Ishikawa (cell line): Measurements from ENCODE around the gene EGFLAM.

Experiments
- CEBPB ChIP-seq: IDR thresholded peaks from 2 replicates; pipeline ENCODE4 v1.6.1; 2012
- CREB1 ChIP-seq: IDR thresholded peaks from 2 replicates; pipeline ENCODE4 v1.6.1; 2012; ENCODE audit warnings: low read depth
- EGR1 ChIP-seq: IDR thresholded peaks from 2 replicates; pipeline ENCODE4 v1.6.1; 2012
- EP300 ChIP-seq: IDR thresholded peaks from 2 replicates; pipeline ENCODE4 v1.6.1; 2012; ENCODE audit warnings: borderline replicate concordance
- FOXM1 ChIP-seq: IDR thresholded peaks from 2 replicates; pipeline ENCODE4 v1.6.1; 2012; ENCODE audit warnings: low read depth, borderline replicate concordance
- NFIC ChIP-seq: IDR thresholded peaks from 2 replicates; pipeline ENCODE4 v1.6.1; 2012
- RAD21 ChIP-seq: IDR thresholded peaks from 2 replicates; pipeline ENCODE4 v1.6.1; 2012; ENCODE audit warnings: low read depth
- TAF1 ChIP-seq: IDR thresholded peaks from 2 replicates; pipeline ENCODE4 v1.6.1; 2012; ENCODE audit warnings: low read depth, mild to moderate bottlenecking
- TCF12 ChIP-seq: IDR thresholded peaks from 2 replicates; pipeline ENCODE4 v1.6.1; 2012; ENCODE audit warnings: low read depth
- TEAD4 ChIP-seq: IDR thresholded peaks from 2 replicates; pipeline ENCODE4 v1.6.1; 2012
- YY1 ChIP-seq: IDR thresholded peaks from 2 replicates; pipeline ENCODE4 v1.6.1; 2012; ENCODE audit warnings: low read depth
- ZBTB7A ChIP-seq: IDR thresholded peaks from 2 replicates; pipeline ENCODE4 v1.6.1; 2012; ENCODE audit warnings: low read depth
- TF ChIP-seq, protein P1 (sequence below): IDR thresholded peaks from 2 replicates; pipeline ENCODE4 v1.6.1; 2012; ENCODE audit warnings: low read depth, mild to moderate bottlenecking
- TF ChIP-seq, protein P2 (sequence below): IDR thresholded peaks from 2 replicates; pipeline ENCODE4 v1.6.1; 2012
- TF ChIP-seq, protein P3 (sequence below): IDR thresholded peaks from 2 replicates; pipeline ENCODE4 v1.6.1; 2012

EGFLAM gene

GRCh38 chr5:38317868-38318267 is 59.5 kb downstream of the EGFLAM start:
- TF ChIP-seq TAF1 = no peak
- TF ChIP-seq, protein P1, sequence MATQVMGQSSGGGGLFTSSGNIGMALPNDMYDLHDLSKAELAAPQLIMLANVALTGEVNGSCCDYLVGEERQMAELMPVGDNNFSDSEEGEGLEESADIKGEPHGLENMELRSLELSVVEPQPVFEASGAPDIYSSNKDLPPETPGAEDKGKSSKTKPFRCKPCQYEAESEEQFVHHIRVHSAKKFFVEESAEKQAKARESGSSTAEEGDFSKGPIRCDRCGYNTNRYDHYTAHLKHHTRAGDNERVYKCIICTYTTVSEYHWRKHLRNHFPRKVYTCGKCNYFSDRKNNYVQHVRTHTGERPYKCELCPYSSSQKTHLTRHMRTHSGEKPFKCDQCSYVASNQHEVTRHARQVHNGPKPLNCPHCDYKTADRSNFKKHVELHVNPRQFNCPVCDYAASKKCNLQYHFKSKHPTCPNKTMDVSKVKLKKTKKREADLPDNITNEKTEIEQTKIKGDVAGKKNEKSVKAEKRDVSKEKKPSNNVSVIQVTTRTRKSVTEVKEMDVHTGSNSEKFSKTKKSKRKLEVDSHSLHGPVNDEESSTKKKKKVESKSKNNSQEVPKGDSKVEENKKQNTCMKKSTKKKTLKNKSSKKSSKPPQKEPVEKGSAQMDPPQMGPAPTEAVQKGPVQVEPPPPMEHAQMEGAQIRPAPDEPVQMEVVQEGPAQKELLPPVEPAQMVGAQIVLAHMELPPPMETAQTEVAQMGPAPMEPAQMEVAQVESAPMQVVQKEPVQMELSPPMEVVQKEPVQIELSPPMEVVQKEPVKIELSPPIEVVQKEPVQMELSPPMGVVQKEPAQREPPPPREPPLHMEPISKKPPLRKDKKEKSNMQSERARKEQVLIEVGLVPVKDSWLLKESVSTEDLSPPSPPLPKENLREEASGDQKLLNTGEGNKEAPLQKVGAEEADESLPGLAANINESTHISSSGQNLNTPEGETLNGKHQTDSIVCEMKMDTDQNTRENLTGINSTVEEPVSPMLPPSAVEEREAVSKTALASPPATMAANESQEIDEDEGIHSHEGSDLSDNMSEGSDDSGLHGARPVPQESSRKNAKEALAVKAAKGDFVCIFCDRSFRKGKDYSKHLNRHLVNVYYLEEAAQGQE = peak; percentile 72

DNA sequence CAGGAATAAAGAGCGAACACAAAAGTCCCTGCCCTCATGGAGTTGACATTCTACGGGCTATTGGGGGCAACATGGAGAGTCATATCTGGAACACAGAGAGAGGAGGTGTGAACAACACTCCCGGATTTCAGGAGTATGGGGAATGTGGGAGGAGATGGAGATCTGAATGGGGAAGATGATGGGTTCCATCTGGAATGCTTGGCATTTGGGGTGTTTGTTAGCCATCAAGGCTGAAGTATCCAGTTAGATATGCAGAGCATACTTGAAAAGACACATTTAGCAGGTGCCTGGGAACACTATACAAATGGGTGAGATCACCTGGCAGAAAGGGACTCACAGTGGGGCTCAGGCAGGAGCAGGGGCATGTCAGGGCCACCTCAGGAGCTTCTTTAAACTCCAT is 61.1 kb downstream of the EGFLAM start:
- TF ChIP-seq EP300 = no peak
- no peak for TF ChIP-seq CREB1
- TF ChIP-seq ZBTB7A = no peak
- TF ChIP-seq, protein P2, sequence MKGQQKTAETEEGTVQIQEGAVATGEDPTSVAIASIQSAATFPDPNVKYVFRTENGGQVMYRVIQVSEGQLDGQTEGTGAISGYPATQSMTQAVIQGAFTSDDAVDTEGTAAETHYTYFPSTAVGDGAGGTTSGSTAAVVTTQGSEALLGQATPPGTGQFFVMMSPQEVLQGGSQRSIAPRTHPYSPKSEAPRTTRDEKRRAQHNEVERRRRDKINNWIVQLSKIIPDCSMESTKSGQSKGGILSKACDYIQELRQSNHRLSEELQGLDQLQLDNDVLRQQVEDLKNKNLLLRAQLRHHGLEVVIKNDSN = no peak
- TF ChIP-seq FOXM1 = no peak
- TF ChIP-seq, protein P1 = no peak
- no peak for TF ChIP-seq TEAD4
- TF ChIP-seq, protein P3, sequence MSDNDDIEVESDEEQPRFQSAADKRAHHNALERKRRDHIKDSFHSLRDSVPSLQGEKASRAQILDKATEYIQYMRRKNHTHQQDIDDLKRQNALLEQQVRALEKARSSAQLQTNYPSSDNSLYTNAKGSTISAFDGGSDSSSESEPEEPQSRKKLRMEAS = no peak
- TF ChIP-seq RAD21 = no peak
- no peak for TF ChIP-seq TCF12
- TF ChIP-seq NFIC = no peak
- TF ChIP-seq YY1 = no peak
- no peak for TF ChIP-seq TAF1
- no peak for TF ChIP-seq EGR1
- no peak for TF ChIP-seq CEBPB

- TF ChIP-seq FOXM1 (no peak), CEBPB (no peak), ZBTB7A (no peak), CREB1 (no peak), EGR1 (no peak), RAD21 (no peak), TEAD4 (no peak), YY1 (no peak), NFIC (no peak), EP300 (no peak), TCF12 (no peak), TAF1 (no peak)
- TF ChIP-seq, protein P1 = no peak
- TF ChIP-seq, protein P3 = no peak
- TF ChIP-seq, protein P2 = no peak
Observed at GRCh38 chr5:38321978-38322377, 63.6 kb downstream of the EGFLAM start.

- TF ChIP-seq NFIC (no peak), YY1 (no peak), ZBTB7A (no peak), CREB1 (no peak), TCF12 (no peak), EGR1 (no peak)
- TF ChIP-seq, protein P2 = no peak
- TF ChIP-seq, protein P3 = no peak
- TF ChIP-seq, protein P1 = no peak
Observed at GRCh38 chr5:38323645-38324295, 65.4 kb downstream of the EGFLAM start.
